ENCODE results near the gene IGF2. TPM values are rescaled to one million over a fixed set of nuclear protein-coding genes. Genes with fewer than 3 reads are reported as not detected.

The IGF2 gene
- total and polyA plus RNA-seq, 10 of the 15 experiments (the other 5 are each of a cell fraction or from before 2014, with no cell fraction given): 0.41 TPM; not detected in 9

DNA sequence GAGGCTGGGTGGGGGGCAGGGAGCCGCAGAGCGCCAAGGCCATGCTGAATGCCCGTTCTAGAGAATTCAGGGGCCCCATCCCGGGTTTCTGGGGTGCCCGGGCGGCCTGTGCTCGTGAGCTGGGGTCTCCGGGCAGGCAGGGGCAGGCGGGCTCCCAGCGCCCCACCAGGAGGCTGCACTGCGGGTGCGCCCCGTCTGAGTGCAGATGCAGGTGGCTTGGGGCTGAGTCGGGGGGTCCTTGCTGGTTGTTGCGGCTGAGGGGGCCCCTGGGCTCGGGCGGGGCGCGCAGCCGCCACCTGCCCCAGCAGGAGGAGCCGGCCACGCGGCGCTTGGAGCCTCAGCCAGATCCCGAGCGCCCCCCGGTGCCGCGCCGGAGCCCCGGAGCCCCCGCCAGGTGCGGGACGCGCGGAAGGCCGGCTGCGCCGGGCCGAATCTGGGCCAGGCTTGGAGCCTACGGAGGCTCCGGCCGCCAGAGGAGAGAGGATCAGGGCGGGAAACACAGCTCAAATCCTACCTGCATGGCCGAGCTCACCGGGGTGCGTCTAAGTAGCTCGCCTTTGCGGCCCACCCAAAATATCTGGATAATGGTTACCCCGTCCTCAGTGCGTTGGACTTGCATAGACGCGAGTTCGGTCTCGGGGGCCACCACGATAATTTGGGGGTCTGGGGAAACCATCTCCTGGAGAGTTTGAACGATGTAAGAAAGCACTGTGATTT lies 590 bp upstream of the IGF2 start:
- no peak for TF ChIP-seq JUND (IDR thresholded peaks at IDR 0.05; ENCODE audit: low read depth, low read length)
- TF ChIP-seq EED (IDR thresholded peaks at IDR 0.05; ENCODE audit: low read depth): no peak
- TF ChIP-seq TARDBP (IDR thresholded peaks at IDR 0.05; ENCODE audit: borderline replicate concordance): no peak
- no peak for TF ChIP-seq IKZF2 (IDR thresholded peaks at IDR 0.05)
- no peak for TF ChIP-seq SREBF2 (IDR thresholded peaks at IDR 0.05; ENCODE audit: low read length)
- TF ChIP-seq, protein P1, sequence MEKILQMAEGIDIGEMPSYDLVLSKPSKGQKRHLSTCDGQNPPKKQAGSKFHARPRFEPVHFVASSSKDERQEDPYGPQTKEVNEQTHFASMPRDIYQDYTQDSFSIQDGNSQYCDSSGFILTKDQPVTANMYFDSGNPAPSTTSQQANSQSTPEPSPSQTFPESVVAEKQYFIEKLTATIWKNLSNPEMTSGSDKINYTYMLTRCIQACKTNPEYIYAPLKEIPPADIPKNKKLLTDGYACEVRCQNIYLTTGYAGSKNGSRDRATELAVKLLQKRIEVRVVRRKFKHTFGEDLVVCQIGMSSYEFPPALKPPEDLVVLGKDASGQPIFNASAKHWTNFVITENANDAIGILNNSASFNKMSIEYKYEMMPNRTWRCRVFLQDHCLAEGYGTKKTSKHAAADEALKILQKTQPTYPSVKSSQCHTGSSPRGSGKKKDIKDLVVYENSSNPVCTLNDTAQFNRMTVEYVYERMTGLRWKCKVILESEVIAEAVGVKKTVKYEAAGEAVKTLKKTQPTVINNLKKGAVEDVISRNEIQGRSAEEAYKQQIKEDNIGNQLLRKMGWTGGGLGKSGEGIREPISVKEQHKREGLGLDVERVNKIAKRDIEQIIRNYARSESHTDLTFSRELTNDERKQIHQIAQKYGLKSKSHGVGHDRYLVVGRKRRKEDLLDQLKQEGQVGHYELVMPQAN (conservative IDR thresholded peaks at IDR 0.05): no peak
- no peak for TF ChIP-seq HDGF (IDR thresholded peaks at IDR 0.05)
- TF ChIP-seq NR2F1 (conservative IDR thresholded peaks at IDR 0.05): no peak
- TF ChIP-seq, protein P2, sequence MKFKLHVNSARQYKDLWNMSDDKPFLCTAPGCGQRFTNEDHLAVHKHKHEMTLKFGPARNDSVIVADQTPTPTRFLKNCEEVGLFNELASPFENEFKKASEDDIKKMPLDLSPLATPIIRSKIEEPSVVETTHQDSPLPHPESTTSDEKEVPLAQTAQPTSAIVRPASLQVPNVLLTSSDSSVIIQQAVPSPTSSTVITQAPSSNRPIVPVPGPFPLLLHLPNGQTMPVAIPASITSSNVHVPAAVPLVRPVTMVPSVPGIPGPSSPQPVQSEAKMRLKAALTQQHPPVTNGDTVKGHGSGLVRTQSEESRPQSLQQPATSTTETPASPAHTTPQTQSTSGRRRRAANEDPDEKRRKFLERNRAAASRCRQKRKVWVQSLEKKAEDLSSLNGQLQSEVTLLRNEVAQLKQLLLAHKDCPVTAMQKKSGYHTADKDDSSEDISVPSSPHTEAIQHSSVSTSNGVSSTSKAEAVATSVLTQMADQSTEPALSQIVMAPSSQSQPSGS (IDR thresholded peaks at IDR 0.05; ENCODE audit: low read length): no peak
- TF ChIP-seq, protein P3, sequence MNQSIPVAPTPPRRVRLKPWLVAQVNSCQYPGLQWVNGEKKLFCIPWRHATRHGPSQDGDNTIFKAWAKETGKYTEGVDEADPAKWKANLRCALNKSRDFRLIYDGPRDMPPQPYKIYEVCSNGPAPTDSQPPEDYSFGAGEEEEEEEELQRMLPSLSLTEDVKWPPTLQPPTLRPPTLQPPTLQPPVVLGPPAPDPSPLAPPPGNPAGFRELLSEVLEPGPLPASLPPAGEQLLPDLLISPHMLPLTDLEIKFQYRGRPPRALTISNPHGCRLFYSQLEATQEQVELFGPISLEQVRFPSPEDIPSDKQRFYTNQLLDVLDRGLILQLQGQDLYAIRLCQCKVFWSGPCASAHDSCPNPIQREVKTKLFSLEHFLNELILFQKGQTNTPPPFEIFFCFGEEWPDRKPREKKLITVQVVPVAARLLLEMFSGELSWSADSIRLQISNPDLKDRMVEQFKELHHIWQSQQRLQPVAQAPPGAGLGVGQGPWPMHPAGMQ (IDR thresholded peaks at IDR 0.05; ENCODE audit: borderline replicate concordance): no peak
- no peak for TF ChIP-seq KAT2A (conservative IDR thresholded peaks at IDR 0.05; ENCODE audit: control insufficient read depth, low read depth, low read length)
- TF ChIP-seq, protein P4, sequence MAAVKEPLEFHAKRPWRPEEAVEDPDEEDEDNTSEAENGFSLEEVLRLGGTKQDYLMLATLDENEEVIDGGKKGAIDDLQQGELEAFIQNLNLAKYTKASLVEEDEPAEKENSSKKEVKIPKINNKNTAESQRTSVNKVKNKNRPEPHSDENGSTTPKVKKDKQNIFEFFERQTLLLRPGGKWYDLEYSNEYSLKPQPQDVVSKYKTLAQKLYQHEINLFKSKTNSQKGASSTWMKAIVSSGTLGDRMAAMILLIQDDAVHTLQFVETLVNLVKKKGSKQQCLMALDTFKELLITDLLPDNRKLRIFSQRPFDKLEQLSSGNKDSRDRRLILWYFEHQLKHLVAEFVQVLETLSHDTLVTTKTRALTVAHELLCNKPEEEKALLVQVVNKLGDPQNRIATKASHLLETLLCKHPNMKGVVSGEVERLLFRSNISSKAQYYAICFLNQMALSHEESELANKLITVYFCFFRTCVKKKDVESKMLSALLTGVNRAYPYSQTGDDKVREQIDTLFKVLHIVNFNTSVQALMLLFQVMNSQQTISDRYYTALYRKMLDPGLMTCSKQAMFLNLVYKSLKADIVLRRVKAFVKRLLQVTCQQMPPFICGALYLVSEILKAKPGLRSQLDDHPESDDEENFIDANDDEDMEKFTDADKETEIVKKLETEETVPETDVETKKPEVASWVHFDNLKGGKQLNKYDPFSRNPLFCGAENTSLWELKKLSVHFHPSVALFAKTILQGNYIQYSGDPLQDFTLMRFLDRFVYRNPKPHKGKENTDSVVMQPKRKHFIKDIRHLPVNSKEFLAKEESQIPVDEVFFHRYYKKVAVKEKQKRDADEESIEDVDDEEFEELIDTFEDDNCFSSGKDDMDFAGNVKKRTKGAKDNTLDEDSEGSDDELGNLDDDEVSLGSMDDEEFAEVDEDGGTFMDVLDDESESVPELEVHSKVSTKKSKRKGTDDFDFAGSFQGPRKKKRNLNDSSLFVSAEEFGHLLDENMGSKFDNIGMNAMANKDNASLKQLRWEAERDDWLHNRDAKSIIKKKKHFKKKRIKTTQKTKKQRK (IDR thresholded peaks at IDR 0.05; ENCODE audit: low read depth, low read length): no peak
- no peak for TF ChIP-seq BRCA1 (IDR thresholded peaks at IDR 0.05; ENCODE audit: low read depth, low read length)
- TF ChIP-seq POLR2A (IDR thresholded peaks at IDR 0.05; ENCODE audit: low read depth, low read length): no peak
- H3K9ac ChIP-seq (ENCODE audit: control insufficient read depth, insufficient read depth, low read length): no peak overlapping the region
- H3K36me3 ChIP-seq (ENCODE audit: control insufficient read depth in 2 of 2, insufficient read depth in 2 of 2, low read length in 1 of 2): no peaks in the 10 kb centered on the region
- peaks cover 3 to 8% of the 10 kb centered on the region in 2 experiments; a peak in 3 of 4 replicates for H3K27me3 ChIP-seq (replicated peaks in 1 of 2; ENCODE audit: control insufficient read depth in 2 of 2, insufficient read depth in 2 of 2, low read length in 1 of 2)
- POLR2A ChIA-PET: no interaction called here
- FAIRE-seq: no peak
- 39% methylated on average over 41 of the region's 57 CpGs for WGBS (ENCODE audit: insufficient coverage, insufficient replicate concordance, low lambda C conversion rate, missing lambda C conversion rate)
- no peak overlapping the region for H2AFZ ChIP-seq (ENCODE audit: control insufficient read depth, low read depth, low read length)
- H3K4me3 ChIP-seq: no peak overlapping the region
- in situ Hi-C loops (cut with MboI): no loop called here
- no peaks in the 10 kb centered on the region for H4K20me1 ChIP-seq (ENCODE audit: control insufficient read depth, insufficient read depth)
- no peak overlapping the region for H3K4me2 ChIP-seq (ENCODE audit: control insufficient read depth, insufficient read depth)
- BruUV-seq (replicated peaks): no TSS peak
- SMC1A ChIA-PET (ENCODE audit: uncharacterized antibody, unreplicated experiment): no interaction called here
- CTCF ChIA-PET: no interaction called here
- H3K4me1 ChIP-seq (ENCODE audit: control insufficient read depth, insufficient read depth, low read length): no peaks in the 10 kb centered on the region
- RAD21 ChIA-PET (ENCODE audit: unreplicated experiment): no interaction called here
- intact Hi-C loops (cut with micrococcal nuclease; ENCODE audit: unreplicated experiment): no loop called here
- no peaks in the 10 kb centered on the region for H3K79me2 ChIP-seq (ENCODE audit: control insufficient read depth, insufficient read depth, low read length)
- no peaks in the 10 kb centered on the region for H3K9me3 ChIP-seq (replicated peaks; ENCODE audit: control insufficient read depth, insufficient read depth, low read length)
- no peak overlapping the region for H3K27ac ChIP-seq (ENCODE audit: control insufficient read depth, insufficient read depth)
- no peak for DNase-seq (ENCODE audit: low read depth, low spot score)
- ATAC-seq: no peak

Data from GM12878 (cell line).